DOHH2 (cell line): ENCODE results near the gene AFF2.

Experiments
- H3F3A ChIP-seq: fragments of 200-600 bp; sonication (generic), shearing (Covaris generic); 2 replicates; pipeline ENCODE4 v1.6.0; 2016; ENCODE audit warnings: antibody characterized with exemption, mild to moderate bottlenecking; ENCODE audit not compliant: control insufficient read depth, insufficient read depth
- H3K27ac ChIP-seq: fragments of 200-600 bp; sonication (generic); 2 replicates; pipeline ENCODE4 v1.5.1; 2014; ENCODE audit warnings: low read depth, mild to moderate bottlenecking, low read length, moderate library complexity
- H3K27me3 ChIP-seq: fragments of 200-600 bp; sonication (generic); 2 replicates; pipeline ENCODE4 v1.6.1; 2014; ENCODE audit warnings: mild to moderate bottlenecking, low read length, mixed read lengths; ENCODE audit not compliant: control insufficient read depth
- H3K36me3 ChIP-seq: fragments of 200-600 bp; sonication (generic); 2 replicates; pipeline ENCODE4 v1.6.1; 2014; ENCODE audit warnings: mild to moderate bottlenecking, low read length, moderate library complexity, mixed read lengths; ENCODE audit not compliant: control insufficient read depth
- H3K4me1 ChIP-seq: fragments of 200-600 bp; sonication (generic); 2 replicates; pipeline ENCODE4 v1.6.1; 2014; ENCODE audit warnings: mild to moderate bottlenecking, low read length, mixed read lengths; ENCODE audit not compliant: control insufficient read depth
- H3K4me2 ChIP-seq: fragments of 200-600 bp; sonication (generic); 2 replicates; pipeline ENCODE4 v1.6.0; 2014; ENCODE audit warnings: mild to moderate bottlenecking, low read length, moderate library complexity
- H3K4me3 ChIP-seq: fragments of 200-600 bp; sonication (generic); 2 replicates; pipeline ENCODE4 v1.5.1; 2014; ENCODE audit warnings: mild to moderate bottlenecking, low read length, mixed read lengths
- H3K79me2 ChIP-seq: fragments of 200-600 bp; sonication (generic); 2 replicates; pipeline ENCODE4 v1.6.1; 2014; ENCODE audit warnings: mild to moderate bottlenecking, low read length, mixed read lengths; ENCODE audit not compliant: control insufficient read depth
- H3K9me2 ChIP-seq: fragments of 200-600 bp; sonication (generic); replicated peaks from 2 replicates; pipeline ENCODE4 v1.6.1; 2014; ENCODE audit warnings: mild to moderate bottlenecking, low read length, mixed read lengths; ENCODE audit not compliant: control insufficient read depth
- H3K9me3 ChIP-seq: fragments of 200-600 bp; sonication (generic); 2 replicates; pipeline ENCODE4 v1.6.1; 2014; ENCODE audit warnings: antibody characterized with exemption, low read length, mixed read lengths; ENCODE audit not compliant: control insufficient read depth, insufficient read depth
- H4K20me1 ChIP-seq: fragments of 200-600 bp; sonication (generic); 2 replicates; pipeline ENCODE4 v1.6.0; 2014; ENCODE audit warnings: low read depth, mild to moderate bottlenecking, antibody characterized with exemption, low read length, moderate library complexity; ENCODE audit not compliant: control insufficient read depth, insufficient read depth
- CTCF ChIP-seq: fragments of 200-600 bp; sonication (generic); IDR thresholded peaks from one replicate; pipeline ENCODE4 v1.5.1; 2014; ENCODE audit warnings: antibody characterized with exemption, mild to moderate bottlenecking, low read depth, low read length; ENCODE audit not compliant: poor library complexity, severe bottlenecking
- EZH2phosphoT487 ChIP-seq: fragments of 200-600 bp; sonication (generic); IDR thresholded peaks from 2 replicates; pipeline ENCODE4 v1.6.1; 2017; ENCODE audit warnings: borderline replicate concordance, mild to moderate bottlenecking, antibody characterized with exemption, low read length, moderate library complexity, mixed read lengths

The AFF2 gene

DNA sequence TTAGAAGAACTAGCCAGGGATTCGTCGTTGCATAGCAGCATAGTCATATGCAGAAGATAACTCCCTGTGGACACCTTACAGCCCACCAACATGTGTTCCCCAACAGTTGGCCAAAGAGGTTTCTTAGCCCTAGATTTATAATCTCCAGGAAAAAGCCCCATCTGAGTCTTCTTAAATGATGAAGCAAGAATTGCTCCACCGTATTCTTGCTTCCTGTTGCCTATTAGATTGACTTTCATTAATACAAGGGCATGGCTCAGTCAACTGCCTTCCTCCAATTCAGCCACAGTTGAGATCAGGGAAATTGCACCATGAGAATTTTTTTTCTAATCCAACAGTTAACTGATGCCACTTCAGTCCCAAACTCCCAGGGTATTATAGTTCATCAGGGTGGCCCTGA lies 5.2 kb upstream of the AFF2 start:
- no peaks in the 10 kb centered on the region for H3K27me3 ChIP-seq
- peaks cover 31% of the 10 kb centered on the region for H3K4me1 ChIP-seq
- H3K4me2 ChIP-seq: no peak overlapping the region
- H3K27ac ChIP-seq: no peak overlapping the region
- H3K36me3 ChIP-seq: no peaks in the 10 kb centered on the region
- peaks cover 11% of the 10 kb centered on the region for H3K79me2 ChIP-seq
- H3K9me2 ChIP-seq: no peaks in the 10 kb centered on the region
- no peaks in the 10 kb centered on the region for H3F3A ChIP-seq
- no peaks in the 10 kb centered on the region for H4K20me1 ChIP-seq
- H3K4me3 ChIP-seq: no peak overlapping the region
- TF ChIP-seq EZH2phosphoT487 (no peak), CTCF (no peak)
- H3K9me3 ChIP-seq: no peaks in the 10 kb centered on the region

GRCh38 chrX:148498067-148498466 lies 2.4 kb upstream of the AFF2 start:
- H3F3A ChIP-seq: no peaks in the 10 kb centered on the region
- peak overlapping the region; percentile 77 for H3K4me2 ChIP-seq
- peaks cover 23% of the 10 kb centered on the region for H3K36me3 ChIP-seq
- H3K9me2 ChIP-seq: no peaks in the 10 kb centered on the region
- H3K4me1 ChIP-seq: peaks cover 33% of the 10 kb centered on the region
- H3K79me2 ChIP-seq: peaks cover 37% of the 10 kb centered on the region
- H3K4me3 ChIP-seq: peak overlapping the region; percentile 28; the same call in 1 of the 2 replicates
- H3K9me3 ChIP-seq: no peaks in the 10 kb centered on the region
- H3K27ac ChIP-seq: no peak overlapping the region
- TF ChIP-seq EZH2phosphoT487 (no peak), CTCF (no peak)
- H3K27me3 ChIP-seq: no peaks in the 10 kb centered on the region
- no peaks in the 10 kb centered on the region for H4K20me1 ChIP-seq

- no peaks in the 10 kb centered on the region for H3F3A ChIP-seq
- no peaks in the 10 kb centered on the region for H3K27me3 ChIP-seq
- no peaks in the 10 kb centered on the region for H4K20me1 ChIP-seq
- peaks cover 51% of the 10 kb centered on the region for H3K4me1 ChIP-seq
- H3K27ac ChIP-seq: peak overlapping the region; percentile 41; the same call in 1 of the 2 replicates
- peak overlapping the region; percentile 76 for H3K4me3 ChIP-seq
- no peaks in the 10 kb centered on the region for H3K9me2 ChIP-seq
- peaks cover 54% of the 10 kb centered on the region for H3K79me2 ChIP-seq
- peaks cover 33% of the 10 kb centered on the region for H3K36me3 ChIP-seq
- H3K9me3 ChIP-seq: no peaks in the 10 kb centered on the region
- TF ChIP-seq EZH2phosphoT487 (no peak), CTCF (no peak)
- peak overlapping the region; percentile 77 for H3K4me2 ChIP-seq
These were observed 587 bp upstream of the AFF2 start for GRCh38 chrX:148499638-148500422.
